HG02571 (cell line): ENCODE data around the gene PYCR2.
"Not testable (repeated sequence)": the region's sequence is repeated elsewhere in the genome, so short reads cannot be mapped to it uniquely, and the experiment has no call there.

ENCODE experiments used
- ATAC-seq: cut with Tn5 transposase; IDR thresholded peaks from one replicate; pipeline ENCODE4 v1.9.1; 2021; ENCODE audit warnings: mild to moderate bottlenecking, moderate library complexity; ENCODE audit not compliant: unreplicated experiment

The PYCR2 gene

DNA sequence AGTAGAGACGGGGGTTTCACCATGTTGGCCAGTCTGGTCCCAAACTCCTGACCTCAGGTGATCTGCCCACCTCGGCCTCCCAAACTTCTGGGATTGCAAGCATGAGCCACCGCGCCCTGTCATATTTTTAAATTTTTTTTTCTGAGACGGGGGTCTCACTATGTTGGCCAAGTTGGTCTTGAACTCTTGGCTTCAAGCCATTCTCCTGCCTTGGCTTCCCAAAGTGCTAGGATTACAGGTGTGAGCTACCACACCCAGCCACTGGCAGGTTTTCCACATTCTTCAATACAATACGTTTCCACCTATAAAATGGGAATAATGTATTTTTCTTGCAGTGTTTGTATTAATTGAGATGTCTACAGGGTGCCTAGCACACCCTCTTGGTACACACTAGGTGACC is 31.7 kb downstream of the PYCR2 start:
- ATAC-seq = no peak

DNA sequence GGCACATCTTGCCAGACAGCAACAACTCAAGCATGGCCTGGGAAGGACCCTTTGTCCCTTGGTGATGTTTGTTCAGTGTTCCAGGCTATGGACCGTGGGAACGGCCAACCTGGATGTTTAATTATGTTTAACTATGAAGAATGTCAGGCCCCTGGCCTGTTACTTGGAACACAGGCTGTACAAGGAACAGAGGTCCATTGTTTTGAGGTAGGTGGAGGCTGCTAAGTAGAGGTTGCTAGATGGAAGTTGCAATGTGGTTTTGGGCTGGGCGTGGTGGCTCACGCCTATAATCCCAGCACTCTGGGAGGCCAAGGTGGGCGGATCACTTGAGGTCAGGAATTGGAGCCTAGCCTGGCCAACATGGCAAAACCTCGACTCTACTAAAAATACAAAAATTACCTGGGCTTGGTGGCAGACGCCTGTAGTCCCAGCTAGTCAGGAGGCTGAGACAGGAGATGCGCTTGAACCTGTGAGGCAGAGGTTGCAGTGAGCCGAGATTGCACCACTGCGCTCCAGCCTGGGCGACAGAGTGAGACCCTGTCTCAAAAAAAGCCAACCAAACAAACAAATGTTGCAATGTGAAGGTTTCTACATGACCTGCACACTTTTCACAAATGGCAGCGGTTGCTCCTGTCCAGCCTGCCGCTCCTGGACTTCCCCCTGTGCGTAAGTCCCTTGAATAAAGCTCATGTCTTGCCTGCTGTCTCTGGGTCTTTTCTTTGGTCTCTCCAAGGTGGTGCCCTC is 32.6 kb downstream of the PYCR2 start:
- no peak for ATAC-seq

DNA sequence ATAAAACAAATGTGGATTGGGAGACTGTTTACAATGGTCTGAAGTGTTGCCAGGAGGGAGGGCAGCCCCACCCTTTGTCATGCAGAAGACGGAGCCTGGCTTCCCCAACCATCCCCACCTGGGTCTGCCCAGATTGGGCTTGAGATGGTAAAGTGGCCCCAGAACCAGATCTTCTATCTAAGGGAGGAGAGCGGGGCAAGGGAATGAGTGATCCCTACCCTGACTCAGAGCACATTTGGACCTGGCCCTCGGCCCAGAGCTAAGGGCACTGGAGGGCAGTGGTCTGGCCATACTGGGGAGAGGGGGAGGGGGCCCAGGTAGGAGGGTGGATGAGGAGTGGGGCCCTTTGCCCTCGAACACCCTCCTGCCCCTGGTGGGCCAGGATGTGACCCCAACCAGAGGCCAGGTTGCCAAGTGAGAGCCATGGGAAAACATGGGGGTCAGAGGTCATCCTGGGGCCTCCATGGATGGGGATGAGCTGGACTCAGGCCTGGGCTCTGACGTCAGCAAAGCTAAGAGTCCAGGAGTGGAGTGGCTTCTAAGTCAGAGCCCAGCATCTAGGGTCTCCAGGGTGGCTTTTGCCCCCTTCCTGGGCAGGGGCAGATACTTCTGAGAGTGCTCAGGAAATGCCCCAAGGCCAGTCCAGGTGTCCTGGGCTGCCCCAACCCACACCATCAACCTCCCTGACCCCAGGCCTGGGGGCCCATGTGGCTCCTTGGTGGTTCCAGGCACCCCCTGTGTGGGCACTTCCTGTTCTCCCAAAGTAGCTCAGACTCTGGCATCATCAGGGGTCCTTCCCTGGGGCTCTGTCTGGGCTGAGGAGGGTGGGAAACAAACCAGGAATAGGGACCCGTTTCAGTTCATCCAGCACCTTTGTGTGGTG is 33.5 kb downstream of the PYCR2 start:
- no peak for ATAC-seq

DNA sequence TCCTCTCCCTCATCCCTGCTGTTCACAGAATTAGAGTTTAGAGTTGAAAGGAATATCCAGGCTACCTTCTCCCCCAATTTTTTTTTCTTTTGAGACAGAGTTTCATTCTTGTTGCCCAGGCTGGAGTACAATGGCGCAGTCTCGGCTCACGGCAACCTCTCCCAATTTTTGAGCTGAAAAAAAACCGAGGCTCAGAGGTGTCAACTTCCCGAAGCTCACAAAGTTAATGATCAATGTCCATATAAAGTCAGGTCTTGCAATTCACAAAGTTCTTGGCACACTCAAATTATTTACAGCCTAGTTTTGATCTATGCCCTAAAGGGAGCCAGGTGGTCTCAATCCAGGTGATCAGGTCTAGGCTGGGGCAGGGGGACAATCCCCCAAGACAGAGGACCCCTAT is 34.3 kb downstream of the PYCR2 start:
- ATAC-seq = no peak

DNA sequence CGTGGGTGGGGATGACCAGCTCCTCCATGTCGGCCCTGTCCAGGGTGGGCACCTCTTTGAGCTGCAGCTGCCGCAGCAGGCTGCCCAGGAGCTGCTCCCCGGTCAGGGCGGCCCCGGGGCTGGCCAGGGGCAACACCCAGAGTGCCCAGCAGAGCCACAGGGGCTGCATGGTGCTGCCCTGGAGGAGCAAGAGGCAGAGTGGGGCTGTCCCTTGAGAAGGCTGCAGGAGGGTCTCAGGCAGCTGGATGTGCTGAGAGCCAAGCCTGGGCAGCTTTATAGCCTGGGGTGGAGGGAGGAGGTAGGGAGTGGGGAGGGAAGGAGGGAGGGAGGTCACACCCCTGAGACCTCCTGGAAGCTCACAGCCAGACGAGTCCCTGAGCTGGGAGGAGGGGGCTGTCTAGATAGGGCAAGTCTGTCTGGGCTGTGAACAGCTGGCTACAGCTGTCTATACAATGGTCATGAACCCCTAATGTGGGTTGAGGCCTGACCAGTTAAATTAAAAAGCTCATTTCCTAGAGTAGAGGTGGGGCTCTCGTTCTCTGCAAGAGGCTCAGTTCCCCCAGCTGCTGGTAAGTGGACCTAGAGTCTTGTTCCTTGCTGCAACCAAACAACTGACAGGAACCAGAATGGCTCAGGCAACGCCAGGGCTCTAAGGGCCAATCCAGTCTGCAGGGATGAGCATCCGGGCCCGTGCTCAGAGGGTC is 35.0 kb downstream of the PYCR2 start, which contains the start of gene LEFTY1:
Gene LEFTY1 (minus strand): TSS at position 249 of the 704 bp plus-strand sequence. CDS start 80 bp downstream, at position 169.
- no peak for ATAC-seq

DNA sequence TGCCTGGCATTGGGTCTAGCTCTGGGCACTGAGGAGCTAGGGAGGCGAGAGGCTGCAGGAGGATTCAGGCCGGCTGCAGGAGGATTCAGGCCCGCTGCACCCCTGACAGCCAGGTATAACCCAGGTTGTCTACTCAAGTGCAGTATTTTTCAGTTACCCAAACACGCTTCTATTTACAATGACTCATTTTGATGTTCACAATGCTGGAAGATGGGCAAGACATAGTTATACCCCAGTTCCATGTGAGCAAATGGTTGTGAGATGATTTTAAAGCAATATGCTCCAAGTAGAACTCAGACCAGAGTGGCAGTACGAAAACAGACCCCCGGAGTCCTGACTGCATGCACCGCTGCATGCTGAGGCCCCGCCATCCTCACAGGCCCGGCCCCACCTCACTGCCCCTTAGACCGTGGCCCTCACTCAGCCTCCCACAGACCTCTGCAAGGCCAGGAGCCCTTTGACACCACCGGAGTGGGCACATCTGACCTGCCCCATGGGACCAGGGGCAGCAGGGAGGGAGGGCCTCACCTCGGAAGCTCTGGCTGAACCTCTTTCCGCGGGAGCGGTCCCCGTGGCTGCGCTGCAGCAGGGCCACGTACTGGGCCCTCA is 35.7 kb downstream of the PYCR2 start:
- no peak for ATAC-seq

DNA sequence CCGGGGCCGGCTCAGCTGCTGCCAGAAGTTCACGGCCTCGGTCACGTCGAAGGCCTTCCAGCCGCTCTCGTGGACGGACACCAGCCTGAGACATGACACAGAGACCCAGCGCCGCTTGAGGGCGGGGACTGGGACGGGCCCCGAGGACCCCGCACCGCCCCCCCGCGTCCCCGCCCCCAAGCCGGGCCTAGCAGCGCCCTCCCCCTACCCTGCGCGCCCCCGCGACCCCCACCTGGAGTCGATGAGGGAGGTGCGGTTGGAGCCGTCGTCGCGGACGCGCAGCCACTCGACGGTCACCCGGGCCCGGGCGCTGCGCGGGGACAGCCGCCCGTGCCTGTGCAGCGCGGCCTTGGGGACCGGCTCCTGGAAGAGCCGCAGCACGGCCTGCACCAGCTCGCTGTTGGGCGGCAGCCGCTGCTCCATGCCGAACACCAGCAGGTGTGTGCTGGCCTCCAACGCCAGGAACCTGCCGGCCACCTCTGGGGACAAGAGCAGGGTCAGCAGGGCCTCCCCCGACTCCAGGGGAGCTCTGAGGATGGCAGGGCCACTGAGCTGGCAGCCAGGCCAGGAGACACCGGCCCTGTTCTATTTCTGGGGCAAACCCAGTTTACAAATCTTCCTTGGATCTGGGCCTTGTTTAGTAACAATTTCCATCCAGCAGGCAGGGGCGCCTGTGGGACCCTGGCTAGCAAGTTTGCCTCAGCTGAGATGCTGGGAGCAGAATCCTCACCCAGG is 36.3 kb downstream of the PYCR2 start:
- not testable (repeated sequence) for ATAC-seq

DNA sequence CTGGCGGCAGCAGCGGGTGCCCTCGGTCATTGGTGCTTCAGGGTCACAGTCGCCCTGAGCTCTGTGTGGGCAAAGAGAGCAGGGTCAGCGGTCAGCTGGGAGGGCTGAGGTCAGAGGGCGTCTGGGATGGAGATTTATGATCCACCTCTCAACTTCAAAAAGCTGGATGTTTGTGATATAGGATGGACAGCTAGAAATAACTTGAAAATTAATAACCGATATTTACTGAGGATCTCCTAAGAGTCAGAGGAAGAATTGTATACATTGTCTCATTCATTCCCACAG is 37.1 kb downstream of the PYCR2 start:
- no peak for ATAC-seq

DNA sequence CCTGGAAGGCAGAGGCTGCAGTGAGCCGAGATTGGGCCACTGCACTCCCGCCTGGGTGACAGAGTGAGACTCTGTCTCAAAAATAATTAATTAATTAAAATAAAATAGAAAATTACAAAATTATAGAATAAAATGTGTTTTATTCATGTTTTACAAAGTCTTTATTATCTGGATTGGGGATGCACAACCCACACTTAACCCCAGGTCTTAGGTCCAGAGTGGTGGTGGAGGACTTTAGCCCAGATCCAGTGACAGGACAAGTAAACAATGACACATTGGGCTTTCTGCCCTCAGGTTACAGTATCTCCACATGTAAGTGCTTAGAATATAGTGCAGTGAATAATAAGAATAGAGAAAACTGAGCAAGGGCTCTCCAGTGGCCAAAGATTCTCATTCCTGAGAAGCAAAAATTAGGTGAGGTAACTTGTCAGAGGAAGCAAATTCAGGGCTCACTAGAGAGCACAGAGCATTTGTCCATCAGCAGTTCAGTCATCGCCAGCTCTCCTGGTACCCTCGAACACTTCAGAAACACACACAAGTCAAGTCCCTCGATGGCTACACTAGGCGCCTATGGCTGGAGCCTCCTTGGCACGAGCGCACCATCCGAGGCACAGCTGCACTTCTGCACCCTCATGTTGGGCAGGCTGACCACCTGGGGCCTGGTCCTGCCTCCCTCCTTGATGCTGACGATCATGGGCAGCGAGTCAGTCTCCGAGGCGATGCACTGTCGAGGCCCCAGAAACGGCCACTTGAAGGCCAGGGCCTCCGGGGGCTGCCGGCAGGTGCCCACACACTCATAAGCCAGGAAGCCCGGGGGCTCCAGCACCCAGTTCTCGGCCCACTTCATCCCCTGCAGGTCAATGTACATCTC is 37.7 kb downstream of the PYCR2 start:
- no peak for ATAC-seq

DNA sequence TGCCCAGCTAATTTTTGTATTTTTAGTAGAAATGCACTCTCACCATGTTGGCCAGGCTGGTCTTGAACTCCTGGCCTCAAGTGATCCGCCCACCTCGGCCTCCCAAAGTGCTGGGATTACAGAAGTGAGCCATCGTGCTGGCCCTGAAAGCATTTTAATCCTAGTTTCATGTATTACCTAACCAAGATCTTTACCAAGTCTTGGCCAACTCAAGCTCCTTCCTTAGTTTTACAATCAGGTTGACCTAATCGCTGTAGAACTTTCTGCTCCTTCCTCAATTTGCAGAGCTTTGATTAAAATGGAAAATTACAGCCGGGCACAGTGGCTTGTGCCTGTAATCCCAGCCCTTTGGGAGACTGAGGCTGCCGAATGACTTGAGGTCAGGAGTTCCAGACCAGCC is 38.7 kb downstream of the PYCR2 start:
- ATAC-seq = no peak

DNA sequence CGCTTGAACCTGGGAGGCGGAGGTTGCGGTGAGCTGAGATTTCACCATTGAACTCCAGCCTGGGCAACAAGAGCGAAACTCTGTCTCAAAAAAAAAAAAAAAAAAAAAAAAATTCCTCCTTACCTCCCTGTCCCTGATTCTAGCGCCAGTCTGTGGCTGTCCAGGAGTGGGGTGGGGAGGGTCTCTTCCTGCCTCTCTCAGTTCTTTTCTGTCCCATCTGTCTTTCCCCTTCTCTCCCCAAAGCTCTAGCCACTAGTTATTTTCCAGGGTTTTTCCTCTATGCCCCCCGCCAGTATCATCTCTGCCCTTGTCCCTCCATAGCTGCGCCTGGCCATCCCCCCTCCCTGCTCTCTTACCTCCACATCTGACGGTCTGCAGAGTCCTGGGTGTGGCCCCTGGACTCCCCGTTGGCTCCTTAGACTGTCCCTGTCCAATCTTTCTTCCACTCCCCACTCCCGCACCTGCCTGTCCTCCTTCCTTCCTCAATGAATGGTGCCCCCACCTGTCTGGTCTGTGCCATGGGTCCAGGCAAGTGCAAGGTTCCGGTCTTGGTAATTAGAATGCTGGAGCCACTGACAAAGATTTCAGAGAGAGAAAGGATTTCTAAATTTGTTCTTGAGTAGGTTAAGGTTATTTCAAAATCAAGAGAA is 40.3 kb downstream of the PYCR2 start:
- ATAC-seq = no peak

DNA sequence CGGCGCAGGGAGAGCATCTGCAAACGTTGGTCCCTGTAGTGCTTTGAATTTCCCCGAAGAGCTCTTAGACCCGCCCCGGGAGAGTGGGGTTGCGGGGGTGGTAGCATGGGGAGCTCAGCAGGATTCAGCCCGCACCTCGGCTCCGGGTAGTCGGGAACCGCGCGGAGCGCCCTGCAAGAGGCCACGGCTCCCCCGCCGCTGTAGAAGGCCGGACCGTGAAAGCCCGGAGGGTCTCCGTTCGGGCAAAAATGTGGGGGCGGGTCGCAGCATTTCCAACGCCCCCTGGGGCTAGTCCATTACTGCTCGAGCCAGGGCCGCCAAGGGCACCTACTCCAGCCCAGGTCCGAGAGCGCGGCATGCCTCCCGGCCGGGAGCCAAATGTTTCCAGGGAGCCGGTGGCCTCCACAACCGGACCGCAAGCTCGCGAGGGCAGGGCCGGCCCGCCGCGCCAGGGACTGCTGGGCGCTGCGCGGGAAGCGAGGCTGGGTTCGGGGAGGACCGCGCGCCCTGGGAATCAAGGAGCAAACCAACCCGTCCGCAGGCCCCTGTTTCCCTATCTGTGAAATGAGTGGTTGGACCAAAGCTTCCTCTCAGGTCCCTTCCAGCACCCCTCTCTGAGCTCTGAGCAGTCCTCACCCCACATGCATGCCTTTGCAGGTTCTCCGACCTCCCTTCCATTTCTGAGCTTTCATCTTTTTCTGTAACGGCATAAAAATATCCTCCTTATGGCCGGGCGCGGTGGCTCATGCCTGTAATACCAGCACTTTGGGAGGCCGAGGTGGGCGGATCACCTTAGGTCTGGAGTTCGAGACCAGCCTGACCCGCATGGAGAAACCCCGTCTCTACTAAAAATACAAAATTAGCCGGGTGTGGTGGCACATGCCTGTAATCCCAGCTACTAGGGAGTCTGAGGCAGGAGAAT is 41.1 kb downstream of the PYCR2 start:
- ATAC-seq = peak; percentile 25

DNA sequence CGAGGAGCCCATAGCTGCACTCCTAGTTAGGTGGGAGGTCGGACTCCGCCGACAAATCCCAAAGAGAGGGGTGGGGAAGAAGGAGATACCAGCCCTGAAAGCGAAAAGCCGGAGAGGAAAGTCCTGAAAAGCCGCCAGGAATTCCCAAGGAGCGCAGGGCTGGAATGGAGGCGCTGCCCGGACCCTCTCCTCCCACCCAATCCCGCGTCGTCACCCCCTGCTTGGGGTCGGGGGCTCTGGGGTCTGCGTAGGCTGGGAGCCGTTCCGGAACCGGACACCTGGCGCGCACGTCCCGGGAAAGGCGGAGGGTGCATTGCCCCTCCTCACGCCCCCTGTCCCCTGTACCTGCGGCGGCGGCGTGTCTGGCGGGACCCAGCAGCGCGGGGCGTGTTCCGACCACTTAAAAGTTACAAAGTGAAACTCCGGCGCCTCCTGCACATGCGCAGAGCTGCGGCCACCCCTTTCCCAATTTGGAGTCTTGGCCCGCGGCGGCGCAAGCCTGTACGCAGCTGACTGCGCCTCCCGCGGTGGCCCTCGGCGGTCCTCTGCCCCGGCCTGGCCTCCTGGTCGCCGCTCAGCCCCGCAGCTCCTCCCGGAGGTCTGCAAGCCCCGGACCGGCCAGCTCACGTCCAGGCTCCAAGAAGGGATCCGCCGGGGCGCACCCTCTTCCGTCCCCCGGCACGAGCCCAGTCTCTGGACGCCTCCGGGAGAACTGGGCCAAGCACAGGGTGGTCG is 41.9 kb downstream of the PYCR2 start, which contains the start of gene TMEM63A:
Gene TMEM63A (minus strand): TSS at position 422 of the 735 bp plus-strand sequence. CDS start 4,800 bp downstream, outside the sequence.
- peak; percentile 75 for ATAC-seq

DNA sequence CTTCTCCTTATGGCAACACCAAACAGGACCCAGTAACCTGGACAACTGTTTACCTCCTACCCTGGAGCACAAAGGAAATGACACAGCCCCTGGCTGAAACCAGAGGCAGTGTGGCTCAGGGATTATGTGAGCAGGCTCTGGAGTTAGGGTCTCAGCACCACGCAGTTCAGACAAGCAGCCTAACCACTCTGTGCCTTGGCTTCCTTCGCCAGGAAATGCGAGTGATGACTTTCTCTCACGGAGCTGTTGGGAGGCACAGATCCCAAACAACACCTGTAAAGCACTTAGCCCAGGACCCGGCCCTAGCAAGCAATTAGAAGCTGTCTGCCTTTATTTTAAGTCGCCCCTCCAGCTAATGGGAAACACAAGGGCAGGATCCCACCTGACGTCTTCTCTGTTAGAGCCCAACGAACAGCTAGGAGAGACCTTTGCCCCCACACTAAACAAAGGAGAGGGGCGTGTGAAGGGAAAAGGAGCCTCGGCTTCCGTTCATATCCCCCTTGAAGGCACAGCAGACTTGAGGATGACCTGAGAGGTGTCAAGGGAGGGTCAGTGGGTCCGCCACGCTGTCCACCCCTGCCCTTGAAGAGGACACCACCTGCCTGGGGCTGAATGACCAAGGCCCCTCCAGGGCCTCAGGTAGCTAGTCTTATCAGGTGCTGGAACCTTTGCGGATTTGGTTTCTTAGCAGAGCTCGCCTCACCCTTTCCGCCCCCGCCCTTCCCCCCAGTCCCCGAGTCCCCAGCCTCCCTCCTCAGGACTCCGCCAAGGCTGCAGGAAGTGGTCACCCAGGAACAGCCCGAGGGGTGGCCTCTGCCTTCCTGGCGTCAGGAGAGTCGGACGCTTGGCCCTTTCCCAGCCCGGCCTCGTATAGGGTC is 42.7 kb downstream of the PYCR2 start:
- no peak for ATAC-seq

DNA sequence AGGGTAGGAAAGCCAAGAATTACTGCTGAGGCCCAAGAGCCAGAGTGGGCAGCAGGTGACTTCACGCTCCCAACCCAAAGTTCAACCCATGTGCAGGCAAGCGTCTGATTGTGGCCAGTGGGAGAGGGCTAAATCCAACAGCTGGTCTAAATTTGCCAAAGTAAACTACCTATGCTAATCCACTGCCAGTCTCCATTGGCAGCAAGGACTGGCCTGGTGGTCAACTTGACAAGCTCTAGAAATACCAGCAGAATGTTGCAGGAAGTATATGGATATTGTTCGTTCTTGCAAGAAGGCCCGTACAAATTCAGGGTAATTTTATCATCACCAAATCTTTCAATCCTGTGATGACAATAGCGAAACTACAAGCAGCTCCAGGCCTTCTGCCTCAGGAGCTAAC is 43.4 kb downstream of the PYCR2 start:
- no peak for ATAC-seq

DNA sequence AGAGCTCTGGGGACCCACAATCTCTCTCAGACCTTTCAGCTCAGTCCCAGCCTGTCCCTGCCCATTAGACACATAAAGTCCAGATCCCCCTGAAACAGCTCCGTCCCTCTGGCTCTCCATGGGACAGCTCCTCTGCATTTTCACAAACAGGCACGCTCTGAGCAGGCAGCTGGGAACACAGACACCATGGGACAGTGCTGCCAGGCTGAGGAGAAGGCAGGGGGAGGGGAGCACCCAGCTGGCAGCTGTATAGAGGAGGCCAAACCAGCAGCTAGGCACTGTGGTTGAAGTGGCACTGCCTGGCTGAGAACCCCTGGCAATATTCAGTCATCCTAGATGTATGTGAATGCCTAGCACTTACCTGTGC is 43.8 kb downstream of the PYCR2 start:
- no peak for ATAC-seq
